Coronary artery (tissue), 2 donors: Measurements from ENCODE around the gene S100A1.

ENCODE experiments used
- DNase-seq: peaks from one replicate; pipeline ENCODE4 v3.0.0-alpha.2; 2017; ENCODE audit warnings: low spot score
- H3K27ac ChIP-seq, 2 donors: fragments of 200-600 bp; sonication (generic); one replicate each; pipeline ENCODE4 v1.5.1; 2016 to 2019
- H3K4me3 ChIP-seq: fragments of 200-600 bp; sonication (generic); 2 replicates; pipeline ENCODE4 v1.5.1; 2016; ENCODE audit warnings: mild to moderate bottlenecking, moderate library complexity
- TF ChIP-seq, protein P1 (sequence below): fragments of 200-600 bp; sonication (generic); IDR thresholded peaks from one replicate; pipeline ENCODE4 v1.5.1; 2019; ENCODE audit warnings: antibody characterized with exemption

The S100A1 gene

DNA sequence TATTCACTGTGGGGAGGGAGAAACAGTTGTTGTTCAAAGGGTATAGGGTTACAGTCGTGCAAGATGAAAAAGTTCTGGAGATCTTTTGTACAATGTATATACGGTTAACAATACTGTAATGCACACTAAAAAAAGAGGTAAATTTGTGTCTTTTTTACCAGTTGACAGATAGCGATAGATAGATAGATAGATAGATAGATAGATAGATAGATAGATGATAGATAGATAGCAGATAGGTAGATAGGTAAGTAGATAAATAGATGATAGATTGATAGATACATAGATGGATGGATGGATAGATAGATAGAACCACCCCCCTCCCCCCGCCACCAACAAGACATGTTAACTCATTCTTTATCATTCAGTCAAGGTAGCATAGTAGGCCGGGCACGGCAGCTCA, 25.5 kb upstream of the S100A1 start:
- no peak overlapping the region for H3K27ac ChIP-seq
- DNase-seq = no peak

DNA sequence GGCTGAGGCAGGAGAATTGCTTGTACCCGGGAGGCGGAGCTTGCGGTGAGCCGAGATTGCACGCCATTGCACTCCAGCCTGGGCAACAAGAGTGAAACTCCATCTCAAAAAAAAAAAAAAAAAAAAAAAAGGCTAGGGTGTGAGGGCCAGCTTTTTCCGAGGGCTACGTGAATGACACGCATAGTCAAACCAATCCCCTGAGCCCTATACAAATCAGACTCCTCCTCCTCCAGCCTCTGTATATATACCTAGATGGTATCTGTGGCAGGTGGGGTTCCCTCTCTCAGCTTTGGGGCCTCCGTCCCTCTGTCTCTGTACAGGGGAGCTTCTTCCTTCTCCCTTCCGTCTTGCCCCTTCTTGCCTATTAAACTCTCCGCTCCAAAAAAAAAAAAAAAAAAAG, 22.0 kb upstream of the S100A1 start:
- Histone ChIP-seq H3K27ac (no peak overlapping the region), H3K4me3 (no peak overlapping the region)
- TF ChIP-seq, protein P1, sequence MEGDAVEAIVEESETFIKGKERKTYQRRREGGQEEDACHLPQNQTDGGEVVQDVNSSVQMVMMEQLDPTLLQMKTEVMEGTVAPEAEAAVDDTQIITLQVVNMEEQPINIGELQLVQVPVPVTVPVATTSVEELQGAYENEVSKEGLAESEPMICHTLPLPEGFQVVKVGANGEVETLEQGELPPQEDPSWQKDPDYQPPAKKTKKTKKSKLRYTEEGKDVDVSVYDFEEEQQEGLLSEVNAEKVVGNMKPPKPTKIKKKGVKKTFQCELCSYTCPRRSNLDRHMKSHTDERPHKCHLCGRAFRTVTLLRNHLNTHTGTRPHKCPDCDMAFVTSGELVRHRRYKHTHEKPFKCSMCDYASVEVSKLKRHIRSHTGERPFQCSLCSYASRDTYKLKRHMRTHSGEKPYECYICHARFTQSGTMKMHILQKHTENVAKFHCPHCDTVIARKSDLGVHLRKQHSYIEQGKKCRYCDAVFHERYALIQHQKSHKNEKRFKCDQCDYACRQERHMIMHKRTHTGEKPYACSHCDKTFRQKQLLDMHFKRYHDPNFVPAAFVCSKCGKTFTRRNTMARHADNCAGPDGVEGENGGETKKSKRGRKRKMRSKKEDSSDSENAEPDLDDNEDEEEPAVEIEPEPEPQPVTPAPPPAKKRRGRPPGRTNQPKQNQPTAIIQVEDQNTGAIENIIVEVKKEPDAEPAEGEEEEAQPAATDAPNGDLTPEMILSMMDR = no peak
- no peak for DNase-seq

More for the DNA sequence above, 25.5 kb upstream of the S100A1 start:
- H3K4me3 ChIP-seq = no peak overlapping the region
- TF ChIP-seq, protein P1 = no peak

DNA sequence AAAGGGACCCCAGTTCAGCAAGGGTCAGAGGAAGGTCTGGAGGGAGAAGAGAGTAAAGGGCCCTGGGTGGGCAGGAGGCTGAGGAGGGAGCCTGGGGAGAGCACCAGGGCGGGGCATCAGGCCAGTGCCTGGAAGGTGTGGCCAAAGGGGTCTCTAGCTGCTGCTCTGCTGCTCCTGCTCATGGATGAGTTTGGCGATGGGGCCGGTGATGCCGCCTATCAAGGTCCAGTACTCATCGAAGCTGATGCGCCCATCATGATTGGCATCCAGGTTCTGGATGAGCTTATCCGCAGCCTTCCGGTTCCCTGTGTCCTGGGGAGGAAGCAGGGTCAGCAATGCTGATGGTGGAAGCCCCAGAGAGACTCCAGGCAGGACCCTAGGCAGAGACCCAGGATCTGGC, 20.9 kb upstream of the S100A1 start:
- Histone ChIP-seq H3K27ac (peak overlapping the region; percentile 80 to 97), H3K4me3 (peak overlapping the region; percentile 86)
- no peak for DNase-seq
- TF ChIP-seq, protein P1 = no peak

DNA sequence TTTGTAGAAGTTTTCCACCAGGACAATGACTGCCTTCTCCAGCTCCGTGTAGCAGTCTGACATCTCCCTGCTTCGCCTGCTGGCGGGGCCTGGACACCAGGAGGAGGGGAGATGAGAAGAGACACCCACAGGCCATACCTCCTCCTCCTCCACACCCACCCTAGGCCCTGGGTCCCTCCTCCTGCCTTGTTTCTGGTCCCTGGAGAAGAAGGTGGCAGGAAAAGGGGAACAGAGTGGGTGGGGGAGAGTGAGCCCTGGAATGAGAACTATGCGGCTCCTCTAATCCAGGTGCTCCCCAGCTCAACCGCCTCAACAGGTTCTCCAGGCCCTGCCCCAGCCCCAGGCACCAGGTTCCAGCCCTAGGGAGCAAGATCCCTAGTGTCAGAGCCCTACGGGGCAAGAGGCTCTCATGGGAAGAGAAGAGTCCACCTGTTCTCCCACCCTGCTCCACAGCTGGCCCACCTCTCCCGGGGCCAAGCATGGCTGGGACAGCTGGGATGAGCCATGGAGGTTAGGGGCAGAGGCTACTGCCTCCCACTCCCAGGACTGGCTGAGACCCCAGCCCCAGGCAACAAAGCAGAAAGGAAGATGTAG, 20.0 kb upstream of the S100A1 start:
- DNase-seq = no peak
- TF ChIP-seq, protein P1 = no peak
- Histone ChIP-seq H3K4me3 (peak overlapping the region; percentile 86), H3K27ac (peak overlapping the region; percentile 80 to 97)

DNA sequence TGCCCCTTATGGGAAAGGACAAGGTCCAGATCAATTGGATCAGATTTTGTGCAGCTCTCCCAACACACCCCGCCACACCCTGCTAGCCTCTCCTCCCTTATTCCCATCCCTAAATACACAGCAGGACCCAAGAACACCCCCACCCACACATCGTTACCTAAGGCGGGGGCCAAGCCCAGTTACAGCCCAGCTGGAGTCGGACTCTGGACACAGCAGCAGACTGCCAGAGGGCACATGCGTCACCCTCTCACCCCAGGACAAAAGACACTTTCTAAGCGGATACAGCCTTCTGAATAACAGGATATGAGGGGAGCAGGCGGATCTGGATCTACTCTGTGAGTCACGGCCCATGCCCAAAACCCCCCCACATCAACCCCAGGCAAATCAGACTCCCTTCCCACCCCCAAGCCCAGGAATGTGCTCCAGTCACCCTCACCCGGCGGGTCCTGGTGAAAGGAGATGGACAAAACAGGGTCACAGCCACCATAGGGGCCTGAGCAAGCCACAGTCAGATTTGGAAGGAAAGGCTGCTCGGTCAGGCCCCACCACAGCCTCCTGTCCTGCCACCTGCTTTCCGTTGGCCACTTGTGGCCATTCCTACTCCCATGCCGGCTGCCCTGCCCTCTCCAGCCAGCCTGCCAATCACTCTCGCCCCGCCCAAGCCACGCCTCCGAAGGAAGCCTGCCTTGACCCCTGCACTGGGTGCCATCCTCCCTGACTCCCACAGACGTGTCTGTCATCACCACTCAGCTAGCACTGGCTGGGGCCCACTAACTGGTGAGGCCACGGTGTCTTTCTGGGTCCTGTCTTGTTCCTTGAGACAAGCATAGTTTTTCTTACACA, 19.3 kb upstream of the S100A1 start:
- TF ChIP-seq, protein P1 = no peak

DNA sequence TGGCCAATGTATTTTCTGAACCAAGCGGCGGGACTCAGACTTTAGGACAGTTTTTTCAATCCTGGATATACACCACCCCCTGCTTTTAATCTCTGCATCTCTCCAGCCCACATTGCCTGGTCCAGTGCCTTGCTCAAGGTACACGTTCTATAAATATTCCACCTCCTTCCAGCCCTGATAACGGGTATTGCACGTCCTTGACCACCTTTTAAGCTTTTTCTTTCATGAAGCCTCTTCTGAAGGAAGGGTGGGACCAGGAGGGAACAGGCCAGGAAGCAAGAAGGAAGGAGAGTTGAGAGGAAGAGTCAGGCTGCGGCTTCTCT, 18.7 kb upstream of the S100A1 start:
- DNase-seq = no peak
- Histone ChIP-seq H3K27ac (peak overlapping the region; percentile 80 to 97), H3K4me3 (peak overlapping the region; percentile 86)
- TF ChIP-seq, protein P1 = no peak

More for the DNA sequence above, 19.3 kb upstream of the S100A1 start:
- H3K4me3 ChIP-seq = peak overlapping the region; percentile 86
- DNase-seq = peak; percentile 92
- peak overlapping the region; percentile 80 to 97 for H3K27ac ChIP-seq

DNA sequence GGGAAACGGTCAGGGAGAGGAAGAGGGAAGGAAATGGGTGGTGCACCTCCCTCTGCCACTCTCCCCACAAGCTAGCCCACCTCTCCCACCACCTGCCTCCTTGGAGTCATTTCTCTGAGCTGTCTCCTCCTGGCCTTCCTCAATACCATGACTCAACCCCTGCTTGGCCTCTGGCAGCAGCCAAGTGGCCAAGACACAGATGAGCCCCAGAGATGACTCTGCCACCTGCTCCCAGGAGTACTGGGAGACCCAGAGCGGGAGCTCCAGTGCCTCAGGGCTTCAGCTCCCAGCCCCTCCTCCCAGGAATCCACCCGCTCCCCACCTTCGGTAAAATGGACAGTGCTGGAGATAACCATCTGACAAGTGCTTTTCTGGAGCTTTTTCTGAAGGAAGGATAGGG, 17.9 kb upstream of the S100A1 start:
- Histone ChIP-seq H3K27ac (peak overlapping the region; percentile 80 to 97), H3K4me3 (peak overlapping the region; percentile 86)
- DNase-seq = no peak
- TF ChIP-seq, protein P1 = no peak
